KMS-11 (cell line): Measurements from ENCODE around the gene PTPA.
"Not testable (repeated sequence)": the region's sequence is repeated elsewhere in the genome, so short reads cannot be mapped to it uniquely, and the experiment has no call there.

Source experiments
- H2AFZ ChIP-seq: fragments of 200-600 bp; sonication (generic); 2 replicates; pipeline ENCODE4 v1.6.1; 2016; ENCODE audit warnings: antibody characterized with exemption, mixed run types, low read depth
- H3K27ac ChIP-seq: fragments of 200-600 bp; sonication (generic); 2 replicates; pipeline ENCODE4 v1.6.1; 2016; ENCODE audit warnings: mild to moderate bottlenecking, mixed run types
- H3K27me3 ChIP-seq: fragments of 200-600 bp; sonication (generic); 2 replicates; pipeline ENCODE4 v1.6.1; 2017; ENCODE audit warnings: mild to moderate bottlenecking, low read depth, mixed run types, moderate library complexity; ENCODE audit not compliant: insufficient read depth
- H3K36me3 ChIP-seq: fragments of 200-600 bp; sonication (generic); 2 replicates; pipeline ENCODE4 v1.6.1; 2017; ENCODE audit warnings: mild to moderate bottlenecking, mixed run types; ENCODE audit not compliant: insufficient read depth
- H3K4me1 ChIP-seq: fragments of 200-600 bp; sonication (generic); 2 replicates; pipeline ENCODE4 v1.6.1; 2016; ENCODE audit warnings: mild to moderate bottlenecking, low read depth, mixed run types; ENCODE audit not compliant: poor library complexity, severe bottlenecking
- H3K4me2 ChIP-seq: fragments of 200-600 bp; sonication (generic); 2 replicates; pipeline ENCODE4 v1.7.0; 2016; ENCODE audit warnings: mild to moderate bottlenecking, mixed run types
- H3K4me3 ChIP-seq: fragments of 200-600 bp; sonication (generic); IDR thresholded peaks from 2 replicates; pipeline ENCODE4 v1.6.1; 2017; ENCODE audit warnings: low read depth, low read length, mixed read lengths; ENCODE audit not compliant: insufficient read depth
- H3K79me2 ChIP-seq: fragments of 200-600 bp; sonication (generic); 2 replicates; pipeline ENCODE4 v1.6.1; 2016; ENCODE audit warnings: low read depth, mixed run types; ENCODE audit not compliant: insufficient read depth
- H3K9ac ChIP-seq: fragments of 200-600 bp; sonication (generic); 2 replicates; pipeline ENCODE4 v1.6.1; 2016; ENCODE audit warnings: mild to moderate bottlenecking, mixed run types
- H4K20me1 ChIP-seq: fragments of 200-600 bp; sonication (generic); 2 replicates; pipeline ENCODE4 v1.6.1; 2016; ENCODE audit warnings: mild to moderate bottlenecking, mixed run types; ENCODE audit not compliant: insufficient read depth
- TF ChIP-seq, protein P1 (sequence below): fragments of 200-600 bp; sonication (generic); conservative IDR thresholded peaks from 2 replicates; pipeline ENCODE4 v1.6.1; 2017; ENCODE audit warnings: low read depth, mild to moderate bottlenecking, antibody characterized with exemption, low read length, moderate library complexity, mixed read lengths

PTPA gene

DNA sequence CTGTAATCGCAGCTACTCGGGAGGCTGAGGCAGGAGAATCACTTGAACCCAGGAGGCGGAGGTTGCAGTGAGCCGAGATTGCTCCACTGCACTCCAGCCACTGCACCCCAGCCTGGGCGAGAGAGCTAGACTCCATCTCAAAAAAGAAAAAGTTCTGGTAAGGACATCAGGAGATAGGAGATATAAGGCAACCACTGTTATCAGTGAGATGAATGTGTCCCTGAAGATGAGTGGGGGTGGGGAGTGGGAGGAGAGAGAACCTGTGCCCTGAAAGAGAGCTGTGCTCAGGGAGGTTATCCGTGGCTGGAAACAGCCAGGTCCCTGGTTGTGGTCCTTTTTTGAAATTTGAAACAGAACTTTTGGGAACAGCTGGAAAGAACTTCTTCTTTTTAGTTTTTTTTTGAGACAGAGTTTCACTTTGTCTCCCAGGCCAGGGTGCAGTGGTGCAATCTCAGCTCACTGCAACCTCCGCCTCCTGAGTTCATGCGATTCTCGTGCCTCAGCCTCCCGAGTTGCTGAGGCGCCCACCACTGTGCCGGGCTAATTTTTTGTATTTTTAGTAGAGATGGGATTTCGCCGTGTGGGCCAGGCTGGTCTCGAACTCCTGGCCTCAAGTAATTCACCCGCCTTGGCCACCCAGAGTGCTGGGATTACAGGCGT is 2.6 kb downstream of the PTPA start:
- Histone ChIP-seq H3K4me2 (no peak overlapping the region), H3K4me1 (peaks cover 6% of the 10 kb centered on the region), H4K20me1 (no peaks in the 10 kb centered on the region), H3K27ac (no peak overlapping the region), H3K79me2 (peaks cover 41% of the 10 kb centered on the region; the same call in 1 of the 2 replicates), H3K4me3 (no peak overlapping the region), H3K27me3 (no peaks in the 10 kb centered on the region), H2AFZ (no peak overlapping the region), H3K9ac (no peak overlapping the region), H3K36me3 (no peaks in the 10 kb centered on the region)
- TF ChIP-seq, protein P1, sequence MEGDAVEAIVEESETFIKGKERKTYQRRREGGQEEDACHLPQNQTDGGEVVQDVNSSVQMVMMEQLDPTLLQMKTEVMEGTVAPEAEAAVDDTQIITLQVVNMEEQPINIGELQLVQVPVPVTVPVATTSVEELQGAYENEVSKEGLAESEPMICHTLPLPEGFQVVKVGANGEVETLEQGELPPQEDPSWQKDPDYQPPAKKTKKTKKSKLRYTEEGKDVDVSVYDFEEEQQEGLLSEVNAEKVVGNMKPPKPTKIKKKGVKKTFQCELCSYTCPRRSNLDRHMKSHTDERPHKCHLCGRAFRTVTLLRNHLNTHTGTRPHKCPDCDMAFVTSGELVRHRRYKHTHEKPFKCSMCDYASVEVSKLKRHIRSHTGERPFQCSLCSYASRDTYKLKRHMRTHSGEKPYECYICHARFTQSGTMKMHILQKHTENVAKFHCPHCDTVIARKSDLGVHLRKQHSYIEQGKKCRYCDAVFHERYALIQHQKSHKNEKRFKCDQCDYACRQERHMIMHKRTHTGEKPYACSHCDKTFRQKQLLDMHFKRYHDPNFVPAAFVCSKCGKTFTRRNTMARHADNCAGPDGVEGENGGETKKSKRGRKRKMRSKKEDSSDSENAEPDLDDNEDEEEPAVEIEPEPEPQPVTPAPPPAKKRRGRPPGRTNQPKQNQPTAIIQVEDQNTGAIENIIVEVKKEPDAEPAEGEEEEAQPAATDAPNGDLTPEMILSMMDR: no peak

DNA sequence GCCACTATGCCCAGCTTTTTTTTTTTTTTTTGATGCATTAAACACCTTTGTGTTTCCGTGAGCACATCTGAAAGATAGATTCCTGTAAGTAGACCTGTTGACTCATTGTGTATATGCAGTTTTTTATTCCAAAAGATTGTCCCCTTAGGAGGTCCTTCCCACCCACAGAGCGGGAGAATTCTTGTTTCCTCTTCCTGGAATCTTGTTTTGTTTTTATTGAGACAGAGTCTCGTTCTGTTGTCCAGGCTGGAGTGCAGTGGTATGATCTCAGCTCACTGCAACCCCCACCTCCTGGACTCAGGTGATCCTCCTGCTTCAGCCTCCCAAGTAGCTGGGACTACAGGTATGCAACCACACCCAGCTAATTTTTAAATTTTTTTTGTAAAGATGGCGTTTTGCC is 7.6 kb downstream of the PTPA start:
- Histone ChIP-seq H2AFZ (no peak overlapping the region), H3K36me3 (no peaks in the 10 kb centered on the region; the same call in 1 of the 2 replicates), H3K4me2 (no peak overlapping the region)

DNA sequence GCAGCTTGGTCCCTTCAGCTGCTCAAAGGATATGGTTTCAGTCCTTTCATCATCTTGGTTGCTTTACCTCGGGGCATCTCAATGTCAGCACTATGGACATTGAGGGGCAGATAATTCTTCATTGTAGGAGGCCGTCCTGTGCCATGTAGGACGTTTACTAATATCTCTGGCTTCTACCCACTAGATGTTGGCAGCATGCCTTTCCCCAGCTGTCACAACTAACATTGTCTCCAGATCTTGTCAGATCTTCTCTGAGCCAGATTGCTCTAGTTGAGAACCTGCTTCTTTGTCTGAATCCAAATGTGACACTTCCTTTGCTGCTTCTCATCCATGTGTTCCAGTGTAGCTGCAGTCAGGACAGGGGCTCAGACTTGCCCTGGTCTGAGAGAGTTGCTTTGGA is 10.3 kb downstream of the PTPA start:
- no peak overlapping the region for H3K9ac ChIP-seq
- H2AFZ ChIP-seq: no peak overlapping the region
- no peak overlapping the region for H3K4me2 ChIP-seq
- no peaks in the 10 kb centered on the region; the same call in 1 of the 2 replicates for H3K36me3 ChIP-seq
- no peaks in the 10 kb centered on the region for H4K20me1 ChIP-seq
- no peak overlapping the region for H3K4me3 ChIP-seq
- H3K4me1 ChIP-seq: peaks cover 7% of the 10 kb centered on the region
- no peak overlapping the region for H3K27ac ChIP-seq
- no peaks in the 10 kb centered on the region for H3K27me3 ChIP-seq
- peaks cover 12% of the 10 kb centered on the region; the same call in 1 of the 2 replicates for H3K79me2 ChIP-seq
- TF ChIP-seq, protein P1: no peak

More for the DNA sequence above, 7.6 kb downstream of the PTPA start:
- H3K4me3 ChIP-seq: no peak overlapping the region
- H3K9ac ChIP-seq: no peak overlapping the region
- H4K20me1 ChIP-seq: no peaks in the 10 kb centered on the region
- H3K27me3 ChIP-seq: no peaks in the 10 kb centered on the region
- H3K79me2 ChIP-seq: peaks cover 24% of the 10 kb centered on the region; the same call in 1 of the 2 replicates
- no peak overlapping the region for H3K27ac ChIP-seq
- TF ChIP-seq, protein P1: no peak
- no peaks in the 10 kb centered on the region for H3K4me1 ChIP-seq

DNA sequence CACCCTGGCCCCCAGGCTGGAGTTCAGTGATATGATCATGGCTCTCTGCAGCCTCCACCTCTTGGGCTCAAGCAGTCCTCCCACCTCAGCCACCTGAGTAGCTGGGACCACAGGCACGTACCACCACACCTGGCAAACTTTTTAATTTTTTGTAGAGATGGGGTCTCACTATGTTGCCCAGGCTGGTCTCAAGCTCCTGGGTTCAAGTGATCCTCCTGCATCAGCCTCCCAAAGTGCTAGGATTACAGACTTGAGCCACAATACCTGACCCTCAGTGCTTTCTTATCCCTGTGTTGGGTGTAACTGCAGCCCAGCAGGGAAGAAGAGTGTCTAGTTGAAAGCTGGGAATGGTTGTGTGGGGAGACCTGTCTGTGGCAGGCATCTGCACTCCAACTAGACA is 10.9 kb downstream of the PTPA start:
- H3K4me2 ChIP-seq: no peak overlapping the region
- H3K9ac ChIP-seq: no peak overlapping the region
- H3K27me3 ChIP-seq: no peaks in the 10 kb centered on the region
- TF ChIP-seq, protein P1: no peak
- H4K20me1 ChIP-seq: no peaks in the 10 kb centered on the region
- H2AFZ ChIP-seq: no peak overlapping the region
- no peak overlapping the region for H3K27ac ChIP-seq
- no peaks in the 10 kb centered on the region; the same call in 1 of the 2 replicates for H3K36me3 ChIP-seq
- H3K79me2 ChIP-seq: peaks cover 6% of the 10 kb centered on the region; the same call in 1 of the 2 replicates
- no peak overlapping the region for H3K4me3 ChIP-seq
- peaks cover 12% of the 10 kb centered on the region for H3K4me1 ChIP-seq

GRCh38 chr9:129122976-129123375 is 11.8 kb downstream of the PTPA start:
- H3K36me3 ChIP-seq, H3K4me2 ChIP-seq: not testable (repeated sequence)

More at GRCh38 chr9:129122976-129123375, 11.8 kb downstream of the PTPA start:
- H3K27ac ChIP-seq, H3K4me3 ChIP-seq, H2AFZ ChIP-seq, H3K9ac ChIP-seq, H3K27me3 ChIP-seq, H4K20me1 ChIP-seq, H3K79me2 ChIP-seq: not testable (repeated sequence)
- peaks cover 12% of the 10 kb centered on the region for H3K4me1 ChIP-seq
